NK-92 (cell line): ENCODE measurements around the gene ZNF638.
"Not testable (repeated sequence)": the region's sequence is repeated elsewhere in the genome, so short reads cannot be mapped to it uniquely, and the experiment has no call there.

Experiments used
- DNase-seq: peaks from one replicate; lab custom pipeline; 2025; ENCODE audit not compliant: unreplicated experiment; lab: John Stamatoyannopoulos, UW

Gene ZNF638

GRCh38 chr2:71393216-71393615, 61.6 kb downstream of the ZNF638 start:
- no peak for DNase-seq

GRCh38 chr2:71395471-71395870, 63.9 kb downstream of the ZNF638 start:
- DNase-seq, result no peak

DNA sequence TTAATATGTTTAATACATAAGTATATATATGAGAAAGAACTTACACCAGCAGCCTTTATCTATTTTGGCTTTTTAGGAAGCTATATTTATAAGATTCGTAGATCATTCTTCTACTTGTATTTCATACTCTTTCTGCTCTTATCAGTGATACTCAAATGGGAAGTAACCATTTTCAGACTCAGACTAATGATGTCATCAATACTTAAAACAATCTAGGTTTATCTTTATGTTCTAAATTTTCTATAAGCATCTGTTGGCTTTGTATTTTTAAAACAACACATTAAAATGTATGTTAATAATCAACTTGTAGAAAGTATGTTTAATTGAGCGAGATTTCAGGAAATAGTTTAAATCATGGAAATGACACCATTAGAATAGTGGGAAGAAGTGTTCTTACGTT, 70.8 kb downstream of the ZNF638 start:
- DNase-seq, result no peak

- no peak for DNase-seq
Observed at GRCh38 chr2:71409611-71410010, 78.0 kb downstream of the ZNF638 start.

DNA sequence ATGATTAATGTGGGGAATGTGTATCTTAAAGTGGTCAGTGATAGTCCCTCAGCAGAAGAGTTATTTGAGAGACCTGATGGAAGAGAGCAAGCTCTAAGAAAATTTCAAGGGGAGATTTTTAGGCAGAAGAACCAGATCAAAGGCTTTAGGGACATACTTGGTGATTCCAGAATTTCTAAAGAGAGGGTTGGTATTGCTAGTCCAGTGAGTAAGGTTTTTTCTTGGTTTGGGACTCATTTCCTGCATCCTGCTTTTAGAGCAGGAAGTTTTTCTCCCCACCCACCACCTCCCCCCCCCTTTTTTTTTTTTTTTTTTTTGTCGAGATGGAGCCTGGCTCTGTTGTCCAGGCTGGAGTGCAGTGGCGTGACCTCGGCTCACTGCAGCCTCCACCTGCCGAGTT, 79.1 kb downstream of the ZNF638 start:
- DNase-seq, result no peak

DNA sequence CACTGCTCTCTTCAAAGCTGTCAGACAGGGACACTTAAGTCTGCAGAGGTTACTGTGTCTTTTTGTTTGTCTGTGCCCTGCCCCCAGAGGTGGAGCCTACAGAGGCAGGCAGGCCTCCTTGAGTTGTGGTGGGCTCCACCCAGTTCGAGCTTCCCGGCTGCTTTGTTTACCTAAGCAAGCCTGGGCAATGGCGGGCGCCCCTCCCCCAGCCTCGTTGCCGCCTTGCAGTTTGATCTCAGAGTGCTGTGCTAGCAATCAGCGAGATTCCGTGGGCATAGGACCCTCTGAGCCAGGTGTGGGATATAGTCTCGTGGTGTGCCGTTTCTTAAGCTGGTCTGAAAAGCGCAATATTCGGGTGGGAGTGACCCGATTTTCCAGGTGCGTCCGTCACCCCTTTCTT, 85.3 kb downstream of the ZNF638 start:
- DNase-seq, result not testable (repeated sequence)

DNA sequence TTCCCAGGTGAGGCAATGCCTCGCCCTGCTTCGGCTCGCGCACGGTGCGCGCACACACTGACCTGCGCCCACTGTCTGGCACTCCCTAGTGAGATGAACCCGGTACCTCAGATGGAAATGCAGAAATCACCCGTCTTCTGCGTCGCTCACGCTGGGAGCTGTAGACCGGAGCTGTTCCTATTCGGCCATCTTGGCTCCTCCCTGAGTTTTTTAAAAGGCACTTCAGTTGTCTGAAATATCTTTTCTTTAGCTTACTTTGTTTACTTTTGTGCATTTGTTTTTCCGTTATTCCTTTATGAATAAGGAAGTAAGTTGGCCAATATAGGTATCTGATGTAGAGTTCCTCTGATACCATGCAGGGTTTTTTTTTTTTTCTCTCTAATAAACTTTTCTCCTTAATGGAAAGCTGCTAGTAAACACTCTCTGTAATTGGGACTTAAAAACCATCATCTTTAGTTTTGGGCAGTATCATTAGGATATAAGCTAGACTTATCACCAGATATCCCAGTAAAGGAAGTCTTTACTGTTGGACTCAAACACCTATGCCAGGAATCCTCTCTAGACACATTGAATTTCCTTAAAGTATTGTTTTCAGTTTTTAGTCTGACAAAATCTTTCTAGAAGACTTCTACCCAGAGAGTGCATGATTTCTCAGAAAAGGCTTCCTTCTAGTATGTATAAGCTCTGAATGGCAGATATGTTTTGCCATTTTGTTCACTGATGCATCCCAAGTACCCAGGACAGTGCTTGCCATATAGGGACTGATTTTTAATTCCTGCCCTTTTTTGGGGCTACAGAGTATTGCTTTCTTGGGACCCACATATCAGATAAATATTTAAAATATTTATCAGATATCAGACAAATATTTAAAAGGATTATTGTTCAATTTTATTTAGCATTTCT, 86.0 kb downstream of the ZNF638 start:
- DNase-seq, result no peak

DNA sequence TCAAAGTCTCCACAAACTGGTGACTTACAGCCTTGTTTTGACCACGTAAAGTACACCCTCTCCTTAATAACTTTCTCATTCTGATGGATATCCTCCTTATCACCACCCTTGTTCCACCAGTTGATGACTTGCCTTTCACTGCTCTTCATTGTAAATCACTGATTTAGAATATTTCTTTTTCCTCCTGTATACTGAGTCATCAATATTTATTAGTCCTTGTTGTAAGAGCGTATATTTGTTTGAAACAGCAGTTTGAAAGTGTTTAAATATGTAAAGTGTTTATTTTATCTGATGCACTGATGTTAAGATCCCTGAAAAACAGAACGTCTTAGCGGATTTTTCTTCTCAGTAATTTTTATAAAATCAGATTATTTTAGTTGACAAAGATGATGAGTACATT, 87.6 kb downstream of the ZNF638 start:
- DNase-seq, result no peak

DNA sequence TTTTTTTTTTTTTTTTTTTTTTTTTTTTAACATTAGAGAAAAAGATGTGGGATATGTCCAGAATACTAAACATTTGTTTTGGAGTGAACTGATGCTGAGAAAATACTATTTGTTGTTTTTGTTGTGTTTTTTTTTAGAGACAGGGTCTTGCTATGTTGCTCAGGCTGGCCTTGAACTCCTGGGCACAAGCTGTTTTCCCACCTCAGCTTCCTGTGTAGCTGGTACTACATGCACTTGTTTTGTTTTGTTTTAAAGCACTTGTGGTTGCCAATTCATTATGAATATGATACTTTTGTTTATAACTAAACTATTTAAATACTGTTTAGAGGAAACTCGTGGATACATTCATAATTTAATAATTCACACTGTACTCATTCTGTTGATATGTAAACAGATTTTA, 88.4 kb downstream of the ZNF638 start:
- no peak for DNase-seq

GRCh38 chr2:71422786-71423185, 91.2 kb downstream of the ZNF638 start:
- no peak for DNase-seq

DNA sequence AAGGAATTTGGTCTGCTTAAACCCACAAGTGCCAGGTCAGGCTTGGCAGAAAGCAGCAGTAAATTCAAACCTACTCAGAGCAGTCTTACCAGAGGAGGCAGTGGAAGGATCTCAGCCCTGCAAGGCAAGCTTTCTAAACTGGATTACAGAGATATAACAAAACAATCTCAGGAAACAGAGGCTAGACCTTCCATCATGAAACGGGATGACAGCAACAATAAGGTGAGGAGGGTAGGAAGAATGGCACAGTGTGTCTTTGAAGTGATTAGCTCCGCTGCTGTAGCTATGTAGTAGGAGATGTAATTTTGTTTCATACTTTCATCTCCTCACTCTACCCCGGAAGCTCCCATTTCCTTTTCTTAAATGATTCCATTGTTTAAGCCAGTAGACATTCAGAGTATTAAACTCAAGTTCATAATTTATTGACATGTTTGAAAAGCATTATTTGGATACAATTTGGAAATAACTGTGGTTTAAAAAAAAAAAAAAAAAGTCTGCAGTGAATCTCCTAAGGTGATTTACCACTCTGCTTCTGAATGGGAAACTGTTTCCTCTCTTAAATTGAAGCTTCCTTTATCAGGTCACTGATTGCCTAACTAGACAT, 92.3 kb downstream of the ZNF638 start:
- DNase-seq, result no peak

- DNase-seq, result no peak
Observed at GRCh38 chr2:71426721-71427120, 95.1 kb downstream of the ZNF638 start.

DNA sequence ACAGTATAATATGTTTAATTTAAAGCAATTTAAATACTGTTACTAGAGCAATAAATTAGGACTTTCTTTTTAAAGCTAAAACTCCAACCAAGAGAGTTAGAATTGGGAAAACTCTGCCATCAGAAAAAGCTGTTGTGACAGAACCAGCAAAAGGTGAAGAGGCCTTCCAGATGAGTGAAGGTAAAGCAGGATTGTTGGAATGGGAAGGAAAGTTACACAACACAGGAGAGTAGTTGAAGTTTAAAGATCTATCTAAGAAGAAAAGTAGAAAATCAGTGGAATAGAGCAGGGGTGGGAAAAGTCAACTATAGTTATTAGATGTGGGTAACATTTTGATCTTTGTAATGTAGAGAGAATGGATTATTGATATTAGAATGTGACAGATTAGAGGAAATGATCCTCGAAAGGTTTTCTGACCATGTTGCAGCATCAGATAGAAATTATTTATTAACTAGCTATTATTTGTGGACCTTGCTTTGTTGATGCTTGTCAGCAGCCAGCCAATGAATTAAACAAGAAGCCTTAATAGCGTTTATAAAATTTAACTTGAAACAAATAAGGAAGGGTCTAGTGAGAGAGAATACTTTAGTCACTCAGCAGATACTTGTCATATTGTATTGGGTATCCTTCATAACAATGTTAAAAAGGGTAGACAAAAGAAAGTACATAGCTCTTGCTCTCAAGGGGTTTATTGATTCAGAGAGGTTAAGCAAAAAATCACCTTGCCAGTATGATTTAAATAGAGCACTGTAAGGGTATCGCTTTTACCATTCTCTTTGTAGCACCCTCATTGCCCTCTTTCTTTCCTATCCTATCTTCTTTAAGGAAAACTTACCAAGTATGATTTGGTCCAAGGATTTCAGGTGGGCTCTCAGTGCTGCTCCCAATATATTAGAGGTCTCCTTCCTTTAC, 97.1 kb downstream of the ZNF638 start:
- no peak for DNase-seq

GRCh38 chr2:71445142-71445541, 113.6 kb downstream of the ZNF638 start:
- DNase-seq, result not testable (repeated sequence)

GRCh38 chr2:71446505-71446904, 114.9 kb downstream of the ZNF638 start:
- no peak for DNase-seq

DNA sequence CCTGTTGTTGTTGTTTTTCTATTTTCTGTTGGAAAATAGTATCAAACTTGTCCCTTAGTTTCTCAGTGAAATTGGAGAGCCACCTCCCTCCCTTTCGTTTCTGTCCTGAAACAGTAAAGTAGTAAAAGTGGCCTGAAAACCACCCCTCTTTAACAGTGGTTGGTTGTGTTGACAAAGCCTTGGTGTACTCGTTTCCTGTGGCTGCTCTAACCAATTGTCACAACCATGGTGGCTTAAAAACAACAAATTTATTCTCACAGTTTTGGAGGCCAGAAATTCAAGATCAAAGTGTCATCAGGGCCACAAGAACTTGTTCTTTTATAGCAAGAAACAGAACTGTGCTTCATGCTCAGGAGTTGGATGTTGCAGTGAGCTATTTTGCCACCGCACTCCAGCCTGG, 117.8 kb downstream of the ZNF638 start:
- DNase-seq, result no peak

DNA sequence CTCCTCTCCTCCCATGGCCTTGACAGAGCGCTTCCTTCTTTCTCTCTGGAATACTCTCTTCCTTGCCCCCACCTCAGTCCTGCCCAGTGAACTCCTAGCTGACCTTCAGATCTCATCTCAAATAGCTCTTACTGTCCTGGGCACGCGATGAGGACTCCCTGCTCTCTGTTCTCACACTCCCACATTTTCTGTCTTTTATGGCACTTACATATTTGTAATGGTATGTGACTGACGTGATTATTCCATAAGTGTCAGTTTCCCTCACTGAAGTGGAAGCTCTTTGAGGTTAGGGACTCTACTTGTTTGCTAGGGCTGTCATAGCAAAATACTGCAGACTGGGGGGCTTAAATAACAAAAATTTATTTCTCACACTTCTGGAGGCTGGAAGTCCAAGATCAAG, 120.1 kb downstream of the ZNF638 start:
- DNase-seq, result no peak

DNA sequence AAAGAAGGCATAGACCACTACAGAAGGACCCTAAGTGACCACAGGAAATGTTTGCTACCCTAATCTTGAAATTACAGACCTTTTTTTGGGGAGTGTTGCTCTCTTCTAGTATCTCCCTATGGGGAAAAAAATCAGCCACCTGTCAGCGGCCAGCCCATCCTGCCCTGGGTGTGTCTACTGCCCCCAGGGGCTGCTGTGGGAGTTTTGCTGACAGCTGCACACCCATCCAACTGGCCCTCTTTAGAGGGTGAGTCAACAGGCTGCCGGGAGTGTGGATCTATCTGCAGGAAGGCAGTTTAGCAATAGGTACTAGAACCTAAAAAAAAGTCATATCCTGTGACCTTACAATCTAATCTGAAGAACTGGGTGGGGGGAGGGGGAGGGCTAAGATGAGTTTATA, 121.0 kb downstream of the ZNF638 start:
- DNase-seq, result no peak

DNA sequence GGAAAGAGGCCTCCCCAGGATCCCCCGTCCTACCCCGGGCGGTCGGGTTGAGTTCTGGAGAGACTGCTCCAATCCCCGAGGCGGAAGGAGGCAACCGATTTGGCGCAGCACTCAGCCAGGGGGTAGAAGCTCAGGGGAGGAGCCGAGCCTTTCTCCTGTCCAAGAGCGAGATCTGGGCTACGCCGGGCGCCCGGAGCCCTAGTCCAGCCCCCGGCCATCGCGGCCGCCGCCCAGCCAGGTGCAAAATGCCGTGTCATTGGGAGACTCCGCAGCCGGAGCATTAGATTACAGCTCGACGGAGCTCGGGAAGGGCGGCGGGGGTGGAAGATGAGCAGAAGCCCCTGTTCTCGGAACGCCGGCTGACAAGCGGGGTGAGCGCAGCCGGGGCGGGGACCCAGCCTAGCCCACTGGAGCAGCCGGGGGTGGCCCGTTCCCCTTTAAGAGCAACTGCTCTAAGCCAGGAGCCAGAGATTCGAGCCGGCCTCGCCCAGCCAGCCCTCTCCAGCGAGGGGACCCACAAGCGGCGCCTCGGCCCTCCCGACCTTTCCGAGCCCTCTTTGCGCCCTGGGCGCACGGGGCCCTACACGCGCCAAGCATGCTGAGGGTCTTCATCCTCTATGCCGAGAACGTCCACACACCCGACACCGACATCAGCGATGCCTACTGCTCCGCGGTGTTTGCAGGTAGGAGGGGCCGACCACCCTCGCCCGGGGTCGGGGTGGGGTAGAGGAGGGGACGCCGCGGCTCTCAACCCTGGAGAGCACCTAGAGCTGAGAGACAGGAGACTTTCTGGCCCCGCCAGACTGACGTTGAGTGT, 122.0 kb downstream of the ZNF638 start, which contains the start of gene DYSF:
Gene DYSF, plus strand, starts transcription at position 158 of the 817 bp plus-strand sequence.
- DNase-seq, result no peak

GRCh38 chr2:71454221-71455010, 122.8 kb downstream of the ZNF638 start:
- no peak for DNase-seq
